GM19324 (cell line): ENCODE data around the gene INSIG1.

Experiments used
- ATAC-seq: cut with Tn5 transposase; IDR thresholded peaks from one replicate; pipeline ENCODE4 v1.9.1; 2021; ENCODE audit warnings: mild to moderate bottlenecking, moderate library complexity; ENCODE audit not compliant: unreplicated experiment, low FRiP score

The INSIG1 gene

GRCh38 chr7:155283565-155284194 lies 14.0 kb upstream of the INSIG1 start:
- peak; percentile 79 for ATAC-seq

- ATAC-seq = no peak
Observed at GRCh38 chr7:155284496-155285274, 13.0 kb upstream of the INSIG1 start.

- ATAC-seq = no peak
Observed at GRCh38 chr7:155285423-155285822, 12.3 kb upstream of the INSIG1 start.

GRCh38 chr7:155285833-155286232 lies 11.8 kb upstream of the INSIG1 start:
- ATAC-seq = no peak

- no peak for ATAC-seq
Observed at GRCh38 chr7:155286686-155287085, 11.0 kb upstream of the INSIG1 start.

- ATAC-seq = no peak
Observed at GRCh38 chr7:155287284-155287935, 10.3 kb upstream of the INSIG1 start.

GRCh38 chr7:155288055-155288454 lies 9.6 kb upstream of the INSIG1 start:
- ATAC-seq = no peak

GRCh38 chr7:155289107-155289506 lies 8.6 kb upstream of the INSIG1 start:
- no peak for ATAC-seq

- no peak for ATAC-seq
Observed at GRCh38 chr7:155289949-155290501, 7.7 kb upstream of the INSIG1 start.

GRCh38 chr7:155291045-155291530 lies 6.6 kb upstream of the INSIG1 start:
- no peak for ATAC-seq

GRCh38 chr7:155291729-155292128 lies 5.9 kb upstream of the INSIG1 start:
- no peak for ATAC-seq

- no peak for ATAC-seq
Observed at GRCh38 chr7:155292680-155293226, 4.9 kb upstream of the INSIG1 start.

GRCh38 chr7:155293721-155294510 lies 3.8 kb upstream of the INSIG1 start:
- ATAC-seq = no peak

- ATAC-seq = no peak
Observed at GRCh38 chr7:155294511-155294778, 3.2 kb upstream of the INSIG1 start.

GRCh38 chr7:155295511-155295910 lies 2.2 kb upstream of the INSIG1 start:
- ATAC-seq = no peak

GRCh38 chr7:155296006-155296787 lies 1.5 kb upstream of the INSIG1 start:
- no peak for ATAC-seq

GRCh38 chr7:155296788-155297516 lies 726 bp upstream of the INSIG1 start:
- peak; percentile 11 for ATAC-seq

- no peak for ATAC-seq
Observed at GRCh38 chr7:155298288-155298833, 683 bp downstream of the INSIG1 start.
